Activated B cell treated with CpG ODN at 0.5 μM for 24 hours (primary cell): ENCODE results near the gene MDFIC2. TPM values are rescaled to one million over a fixed set of nuclear protein-coding genes. Genes with fewer than 3 reads are reported as not detected.
"Not testable (repeated sequence)": the region's sequence is repeated elsewhere in the genome, so short reads cannot be mapped to it uniquely, and the experiment has no call there.

ENCODE experiments used
- ATAC-seq: fragments of 200-7000 bp; cut with Tn5 transposase; one replicate; pipeline ENCODE4 v1.10.0; 2021; ENCODE audit warnings: low read depth, mild to moderate bottlenecking, moderate library complexity
- CTCF ChIA-PET: fragments of 350-600 bp; sonication (Branson Sonifier 250); formaldehyde crosslinking; loops from one replicate; lab custom pipeline; 2021; ENCODE audit warnings: antibody characterized with exemption; lab: Charles Lee
- POLR2A ChIA-PET: fragments of 350-600 bp; sonication (Branson Sonifier 250); formaldehyde crosslinking; loops from one replicate; lab custom pipeline; 2021; ENCODE audit warnings: antibody characterized with exemption; lab: Charles Lee
- DNase-seq: peaks from one replicate; pipeline ENCODE4 v3.0.0; 2022
- H3K27ac Mint-ChIP-seq: one replicate; pipeline ENCODE4 v1.8.0; 2020; ENCODE audit warnings: mixed read lengths
- H3K27me3 Mint-ChIP-seq: one replicate; pipeline ENCODE4 v1.8.0; 2021; ENCODE audit warnings: mixed read lengths
- H3K36me3 Mint-ChIP-seq: one replicate; pipeline ENCODE4 v1.8.0; 2021; ENCODE audit warnings: low read depth, mixed read lengths
- H3K4me1 Mint-ChIP-seq: one replicate; pipeline ENCODE4 v1.8.0; 2021; ENCODE audit warnings: mixed read lengths
- H3K4me3 Mint-ChIP-seq: one replicate; pipeline ENCODE4 v1.8.0; 2020; ENCODE audit warnings: mild to moderate bottlenecking, mixed read lengths
- H3K9me3 Mint-ChIP-seq: one replicate; pipeline ENCODE4 v1.8.0; 2020; ENCODE audit warnings: mixed read lengths
- intact Hi-C: fragments of 100-400 bp; cut with micrococcal nuclease; formaldehyde crosslinking; loops from one replicate; pipeline ENCODE4 v1.15.1; 2024
- total RNA-seq: library from RNA; stranded (reverse); gene quantifications from 2 replicates; pipeline ENCODE4 v1.2.3, GENCODE V29; 2022
- TF ChIP-seq, protein P1 (sequence below): fragments of 200-600 bp; IDR thresholded peaks from one replicate; pipeline ENCODE4 v1.8.0; 2022; ENCODE audit warnings: antibody characterized with exemption, mild to moderate bottlenecking

Gene MDFIC2
- total RNA-seq, 1 donor from 2014 or later = not detected

DNA sequence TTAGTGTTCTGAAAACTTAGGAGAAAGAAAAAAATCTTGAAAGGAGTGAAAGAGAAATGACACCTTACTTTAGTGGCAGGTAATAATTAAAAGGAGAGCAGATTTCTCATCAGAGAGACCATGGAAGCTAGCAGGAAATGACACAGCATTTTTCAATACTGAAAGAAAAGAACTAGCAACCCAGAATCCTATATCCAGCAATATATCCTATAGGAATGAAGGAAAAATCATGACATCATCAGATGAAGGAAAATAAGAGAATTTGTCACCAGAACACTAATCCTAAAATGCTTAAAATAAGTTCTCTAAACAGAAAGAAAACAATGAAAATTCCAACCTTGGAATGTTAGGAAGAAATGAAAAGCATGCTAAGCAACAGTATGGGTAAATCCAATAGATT, 39.8 kb upstream of the MDFIC2 start:
- Mint-ChIP-seq H3K27me3 (peaks cover 10% of the 10 kb centered on the region), H3K9me3 (no peaks in the 10 kb centered on the region), H3K36me3 (no peaks in the 10 kb centered on the region), H3K4me3 (no peak overlapping the region), H3K4me1 (no peaks in the 10 kb centered on the region), H3K27ac (no peak overlapping the region)
- intact Hi-C loops = loop anchor here (10.0 kb wide), 1 partner anchor 57 kb away; no protein-coding TSS in a partner anchor
- TF ChIP-seq, protein P1, sequence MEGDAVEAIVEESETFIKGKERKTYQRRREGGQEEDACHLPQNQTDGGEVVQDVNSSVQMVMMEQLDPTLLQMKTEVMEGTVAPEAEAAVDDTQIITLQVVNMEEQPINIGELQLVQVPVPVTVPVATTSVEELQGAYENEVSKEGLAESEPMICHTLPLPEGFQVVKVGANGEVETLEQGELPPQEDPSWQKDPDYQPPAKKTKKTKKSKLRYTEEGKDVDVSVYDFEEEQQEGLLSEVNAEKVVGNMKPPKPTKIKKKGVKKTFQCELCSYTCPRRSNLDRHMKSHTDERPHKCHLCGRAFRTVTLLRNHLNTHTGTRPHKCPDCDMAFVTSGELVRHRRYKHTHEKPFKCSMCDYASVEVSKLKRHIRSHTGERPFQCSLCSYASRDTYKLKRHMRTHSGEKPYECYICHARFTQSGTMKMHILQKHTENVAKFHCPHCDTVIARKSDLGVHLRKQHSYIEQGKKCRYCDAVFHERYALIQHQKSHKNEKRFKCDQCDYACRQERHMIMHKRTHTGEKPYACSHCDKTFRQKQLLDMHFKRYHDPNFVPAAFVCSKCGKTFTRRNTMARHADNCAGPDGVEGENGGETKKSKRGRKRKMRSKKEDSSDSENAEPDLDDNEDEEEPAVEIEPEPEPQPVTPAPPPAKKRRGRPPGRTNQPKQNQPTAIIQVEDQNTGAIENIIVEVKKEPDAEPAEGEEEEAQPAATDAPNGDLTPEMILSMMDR = no peak
- ATAC-seq (no peak), DNase-seq (no peak)
- ChIA-PET CTCF (no interaction called here), POLR2A (no interaction called here)

DNA sequence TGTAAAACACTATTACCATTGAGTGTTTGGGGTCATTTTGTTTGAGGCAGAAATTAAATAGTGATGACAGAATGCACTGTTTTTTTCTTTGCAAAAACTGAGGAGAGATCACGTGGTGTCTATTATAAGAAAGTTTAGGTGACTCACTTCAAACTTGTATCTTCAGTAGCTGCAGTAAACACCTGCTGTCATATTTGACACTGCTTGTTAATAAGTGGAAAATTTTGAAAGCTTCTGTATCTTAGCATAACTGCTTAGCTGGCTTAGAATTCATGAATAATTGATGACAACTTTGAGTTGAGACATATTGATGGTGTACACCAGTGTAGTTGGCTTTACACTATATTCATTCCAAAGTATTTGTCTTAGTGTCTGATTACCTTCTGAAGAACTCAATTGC, 29.7 kb upstream of the MDFIC2 start:
- H3K36me3 Mint-ChIP-seq = no peaks in the 10 kb centered on the region
- CTCF ChIA-PET = no interaction called here

DNA sequence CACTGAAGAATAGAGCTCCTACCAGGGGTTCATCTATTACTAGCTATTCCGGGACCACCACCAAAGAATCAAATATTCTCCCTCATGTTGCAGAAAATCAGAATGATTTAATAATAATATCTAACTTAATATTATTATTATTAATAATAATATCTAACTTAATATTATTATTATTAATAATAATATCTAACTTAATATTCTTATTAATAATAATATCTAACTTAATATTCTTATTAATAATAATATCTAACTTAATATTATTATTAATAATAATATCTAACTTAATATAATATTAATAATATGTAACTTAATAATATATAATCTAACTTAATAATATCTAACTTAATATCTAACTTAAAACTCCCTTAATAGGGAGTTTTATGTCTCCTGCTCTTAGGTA, 24.4 kb upstream of the MDFIC2 start:
- H3K27me3 Mint-ChIP-seq, H3K4me1 Mint-ChIP-seq, ATAC-seq, POLR2A ChIA-PET, CTCF ChIA-PET, H3K36me3 Mint-ChIP-seq, H3K9me3 Mint-ChIP-seq, H3K27ac Mint-ChIP-seq, DNase-seq, H3K4me3 Mint-ChIP-seq, intact Hi-C loops: not testable (repeated sequence)

More for the DNA sequence above, 29.7 kb upstream of the MDFIC2 start:
- Mint-ChIP-seq H3K27me3 (peaks cover 4% of the 10 kb centered on the region), H3K4me1 (no peaks in the 10 kb centered on the region), H3K27ac (no peak overlapping the region), H3K9me3 (peaks cover 3% of the 10 kb centered on the region), H3K4me3 (no peak overlapping the region)
- intact Hi-C loops = no loop called here
- ATAC-seq (no peak), DNase-seq (no peak)
- POLR2A ChIA-PET = no interaction called here
- TF ChIP-seq, protein P1 = no peak

DNA sequence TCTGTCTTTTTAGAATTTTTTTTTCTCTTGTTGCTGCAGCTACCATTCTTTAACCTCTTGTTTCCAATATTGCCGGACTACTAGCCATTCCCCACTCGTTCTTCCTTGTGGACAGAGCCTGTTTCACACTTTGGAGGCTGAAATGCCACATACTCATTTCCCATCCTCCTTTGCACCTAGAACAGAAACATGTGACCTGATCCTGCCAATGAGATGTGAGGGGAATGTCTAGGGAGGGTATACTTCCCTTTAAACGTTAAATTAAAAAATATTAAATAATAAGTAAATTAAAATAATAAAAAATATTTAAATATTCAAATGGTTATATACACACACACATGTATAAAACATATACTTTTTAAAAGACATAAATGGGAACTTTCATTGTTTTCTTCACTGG, 20.6 kb upstream of the MDFIC2 start:
- TF ChIP-seq, protein P1 = no peak
- CTCF ChIA-PET = no interaction called here
- Mint-ChIP-seq H3K4me3 (no peak overlapping the region), H3K36me3 (no peaks in the 10 kb centered on the region), H3K27me3 (no peaks in the 10 kb centered on the region), H3K4me1 (no peaks in the 10 kb centered on the region), H3K9me3 (peaks cover 4% of the 10 kb centered on the region), H3K27ac (no peak overlapping the region)
- POLR2A ChIA-PET = no interaction called here
- DNase-seq = no peak
- intact Hi-C loops = no loop called here
- no peak for ATAC-seq

DNA sequence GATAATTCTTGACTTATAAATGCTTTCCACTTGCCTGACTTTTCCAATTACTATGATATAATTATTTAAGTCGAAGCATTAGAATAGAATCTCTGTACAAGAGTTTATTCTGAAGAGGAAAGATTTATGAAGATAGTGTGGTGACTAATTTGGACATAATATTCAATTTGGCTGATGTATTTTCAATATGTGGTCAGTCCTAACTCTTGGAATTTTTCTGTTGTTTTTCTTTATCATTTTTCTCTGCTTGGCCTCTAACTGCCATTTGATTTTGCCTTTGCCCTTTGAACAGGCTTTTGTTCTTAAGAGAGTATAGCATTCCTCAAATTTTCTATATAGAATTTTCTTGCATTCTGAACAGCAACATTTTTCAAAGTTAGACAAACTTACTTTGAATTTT, 2.6 kb upstream of the MDFIC2 start:
- H3K27ac Mint-ChIP-seq = no peak overlapping the region
- TF ChIP-seq, protein P1 = no peak
- DNase-seq (no peak), ATAC-seq (no peak)
- H3K27me3 Mint-ChIP-seq = peaks cover 8% of the 10 kb centered on the region
- H3K9me3 Mint-ChIP-seq = peaks cover 8% of the 10 kb centered on the region
- intact Hi-C loops = no loop called here
- ChIA-PET POLR2A (no interaction called here), CTCF (no interaction called here)
- H3K36me3 Mint-ChIP-seq = no peaks in the 10 kb centered on the region
- H3K4me3 Mint-ChIP-seq = no peak overlapping the region
- no peaks in the 10 kb centered on the region for H3K4me1 Mint-ChIP-seq

DNA sequence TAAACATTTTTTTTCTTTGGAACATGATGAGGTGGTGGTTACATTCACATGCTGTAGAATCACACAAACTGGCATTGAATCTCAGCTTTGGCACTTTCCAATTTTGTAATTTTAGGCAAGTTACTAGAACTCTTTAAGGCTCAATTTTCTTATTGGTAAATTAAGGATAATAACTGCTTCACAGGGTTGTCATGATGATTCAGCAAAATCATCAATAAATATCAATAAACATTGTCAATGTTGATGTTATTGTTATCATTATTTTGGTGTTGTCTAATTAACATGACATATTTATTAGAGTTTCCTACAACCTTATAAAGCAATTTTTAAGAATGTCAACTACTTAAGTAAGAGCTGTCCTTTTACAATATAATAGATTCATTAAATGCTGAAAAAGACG, 1.6 kb downstream of the MDFIC2 start:
- Mint-ChIP-seq H3K4me3 (no peak overlapping the region), H3K36me3 (no peaks in the 10 kb centered on the region), H3K4me1 (no peaks in the 10 kb centered on the region), H3K27me3 (peaks cover 2% of the 10 kb centered on the region), H3K27ac (no peak overlapping the region), H3K9me3 (no peaks in the 10 kb centered on the region)
- ATAC-seq = no peak
- CTCF ChIA-PET = no interaction called here
- DNase-seq = no peak
- TF ChIP-seq, protein P1 = no peak
- intact Hi-C loops = no loop called here
- POLR2A ChIA-PET = no interaction called here
